WTC11 (cell line): Measurements from ENCODE around the gene ISCA1. TPM values are rescaled to one million over a fixed set of nuclear protein-coding genes. Genes with fewer than 3 reads are reported as not detected.
"Not testable (repeated sequence)": the region's sequence is repeated elsewhere in the genome, so short reads cannot be mapped to it uniquely, and the experiment has no call there.

Experiments used
- ATAC-seq: fragments of 200-7000 bp; cut with Tn5 transposase; 2 replicates; pipeline ENCODE4 v1.10.0; 2021; ENCODE audit warnings: mild to moderate bottlenecking, moderate library complexity
- CTCF ChIA-PET: fragments of 300-600 bp; sonication (Branson Sonifier 250); formaldehyde crosslinking; loops from one replicate; lab custom pipeline; 2021; ENCODE audit warnings: antibody characterized with exemption; lab: Charles Lee
- POLR2A ChIA-PET: fragments of 350-600 bp; sonication (Branson Sonifier 250); formaldehyde crosslinking; loops from one replicate; lab custom pipeline; 2021; ENCODE audit warnings: antibody characterized with exemption; lab: Charles Lee
- DNase-seq: peaks from one replicate; pipeline ENCODE4 v3.0.0; 2021; ENCODE audit warnings: low spot score
- H3K27ac Mint-ChIP-seq: 2 replicates; pipeline ENCODE4 v1.8.0; 2021; ENCODE audit warnings: mixed read lengths
- H3K27me3 Mint-ChIP-seq: 2 replicates; pipeline ENCODE4 v1.8.0; 2021; ENCODE audit warnings: low read depth, mild to moderate bottlenecking, moderate library complexity, mixed read lengths
- H3K36me3 Mint-ChIP-seq: 2 replicates; pipeline ENCODE4 v1.8.0; 2021; ENCODE audit warnings: mixed read lengths
- H3K4me1 Mint-ChIP-seq: 2 replicates; pipeline ENCODE4 v1.8.0; 2022; ENCODE audit warnings: mixed read lengths
- H3K4me3 Mint-ChIP-seq: 2 replicates; pipeline ENCODE4 v1.8.0; 2021; ENCODE audit warnings: mild to moderate bottlenecking, moderate library complexity, mixed read lengths
- H3K9me3 Mint-ChIP-seq: 2 replicates; pipeline ENCODE4 v1.8.0; 2021; ENCODE audit warnings: mixed read lengths
- FOXP1 ChIP-seq: sonication (generic); formaldehyde crosslinking; IDR thresholded peaks from 2 replicates; pipeline ENCODE4 v1.8.0; 2022; ENCODE audit warnings: missing genetic modification reagents, mild to moderate bottlenecking, moderate library complexity, borderline replicate concordance
- MXD4 ChIP-seq: fragments of 250-450 bp; sonication (Bioruptor Pico); IDR thresholded peaks from 2 replicates; pipeline ENCODE4 v1.8.0; 2021; ENCODE audit warnings: mild to moderate bottlenecking, moderate library complexity, borderline replicate concordance
- MYBL2 ChIP-seq: sonication (generic); formaldehyde crosslinking; IDR thresholded peaks from 2 replicates; pipeline ENCODE4 v1.8.1; 2023; ENCODE audit warnings: mild to moderate bottlenecking, moderate library complexity, missing genetic modification reagents
- NR1H2 ChIP-seq: sonication (generic); formaldehyde crosslinking; IDR thresholded peaks from 2 replicates; pipeline ENCODE4 v1.9.0; 2021; ENCODE audit warnings: mild to moderate bottlenecking, moderate library complexity, missing genetic modification reagents
- TEAD1 ChIP-seq: sonication (generic); formaldehyde crosslinking; IDR thresholded peaks from 2 replicates; pipeline ENCODE4 v1.8.0; 2022; ENCODE audit warnings: mild to moderate bottlenecking, missing genetic modification reagents
- ZBTB21 ChIP-seq: sonication (generic); formaldehyde crosslinking; IDR thresholded peaks from 2 replicates; pipeline ENCODE4 v1.8.1; 2023; ENCODE audit warnings: mild to moderate bottlenecking, missing genetic modification reagents, borderline replicate concordance
- ZNF281 ChIP-seq: sonication (generic); formaldehyde crosslinking; IDR thresholded peaks from 2 replicates; pipeline ENCODE4 v1.8.0; 2023; ENCODE audit warnings: mild to moderate bottlenecking, missing genetic modification reagents
- ZNF396 ChIP-seq: fragments of 250-450 bp; sonication (Bioruptor Pico); IDR thresholded peaks from 2 replicates; pipeline ENCODE4 v1.8.0; 2021; ENCODE audit warnings: mild to moderate bottlenecking, moderate library complexity, borderline replicate concordance
- ZSCAN18 ChIP-seq: fragments of 250-450 bp; sonication (Bioruptor Pico); IDR thresholded peaks from 2 replicates; pipeline ENCODE4 v2.1.2; 2022; ENCODE audit warnings: mild to moderate bottlenecking, moderate library complexity
- total RNA-seq: library from RNA; stranded (reverse); gene quantifications from 3 replicates; pipeline ENCODE4 v1.2.3, GENCODE V29; 2021
- TF ChIP-seq, protein P1 (sequence below): fragments of 250-450 bp; sonication (Bioruptor Pico); IDR thresholded peaks from 2 replicates; pipeline ENCODE4 v1.9.0; 2021; ENCODE audit warnings: mild to moderate bottlenecking, borderline replicate concordance
- TF ChIP-seq, protein P2 (sequence below): sonication (generic); formaldehyde crosslinking; IDR thresholded peaks from 2 replicates; pipeline ENCODE4 v1.8.1; 2022; ENCODE audit warnings: mild to moderate bottlenecking, moderate library complexity, missing genetic modification reagents
- TF ChIP-seq, protein P3 (sequence below): sonication (generic); formaldehyde crosslinking; IDR thresholded peaks from 2 replicates; pipeline ENCODE4 v1.8.1; 2023; ENCODE audit warnings: mild to moderate bottlenecking, missing genetic modification reagents, borderline replicate concordance

The ISCA1 gene
- total RNA-seq, 1 experiment from 2014 or later = 35.5 TPM

- TF ChIP-seq ZNF281 (CRISPR knock-in tag) (no peak), ZSCAN18 (CRISPR knock-in tag) (no peak), ZBTB21 (no peak)
- TF ChIP-seq, protein P1, sequence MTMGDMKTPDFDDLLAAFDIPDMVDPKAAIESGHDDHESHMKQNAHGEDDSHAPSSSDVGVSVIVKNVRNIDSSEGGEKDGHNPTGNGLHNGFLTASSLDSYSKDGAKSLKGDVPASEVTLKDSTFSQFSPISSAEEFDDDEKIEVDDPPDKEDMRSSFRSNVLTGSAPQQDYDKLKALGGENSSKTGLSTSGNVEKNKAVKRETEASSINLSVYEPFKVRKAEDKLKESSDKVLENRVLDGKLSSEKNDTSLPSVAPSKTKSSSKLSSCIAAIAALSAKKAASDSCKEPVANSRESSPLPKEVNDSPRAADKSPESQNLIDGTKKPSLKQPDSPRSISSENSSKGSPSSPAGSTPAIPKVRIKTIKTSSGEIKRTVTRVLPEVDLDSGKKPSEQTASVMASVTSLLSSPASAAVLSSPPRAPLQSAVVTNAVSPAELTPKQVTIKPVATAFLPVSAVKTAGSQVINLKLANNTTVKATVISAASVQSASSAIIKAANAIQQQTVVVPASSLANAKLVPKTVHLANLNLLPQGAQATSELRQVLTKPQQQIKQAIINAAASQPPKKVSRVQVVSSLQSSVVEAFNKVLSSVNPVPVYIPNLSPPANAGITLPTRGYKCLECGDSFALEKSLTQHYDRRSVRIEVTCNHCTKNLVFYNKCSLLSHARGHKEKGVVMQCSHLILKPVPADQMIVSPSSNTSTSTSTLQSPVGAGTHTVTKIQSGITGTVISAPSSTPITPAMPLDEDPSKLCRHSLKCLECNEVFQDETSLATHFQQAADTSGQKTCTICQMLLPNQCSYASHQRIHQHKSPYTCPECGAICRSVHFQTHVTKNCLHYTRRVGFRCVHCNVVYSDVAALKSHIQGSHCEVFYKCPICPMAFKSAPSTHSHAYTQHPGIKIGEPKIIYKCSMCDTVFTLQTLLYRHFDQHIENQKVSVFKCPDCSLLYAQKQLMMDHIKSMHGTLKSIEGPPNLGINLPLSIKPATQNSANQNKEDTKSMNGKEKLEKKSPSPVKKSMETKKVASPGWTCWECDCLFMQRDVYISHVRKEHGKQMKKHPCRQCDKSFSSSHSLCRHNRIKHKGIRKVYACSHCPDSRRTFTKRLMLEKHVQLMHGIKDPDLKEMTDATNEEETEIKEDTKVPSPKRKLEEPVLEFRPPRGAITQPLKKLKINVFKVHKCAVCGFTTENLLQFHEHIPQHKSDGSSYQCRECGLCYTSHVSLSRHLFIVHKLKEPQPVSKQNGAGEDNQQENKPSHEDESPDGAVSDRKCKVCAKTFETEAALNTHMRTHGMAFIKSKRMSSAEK = no peak
Observed at GRCh38 chr9:86321373-86321772, 39.0 kb upstream of the ISCA1 start (continued).

- Mint-ChIP-seq H3K27ac (no peak overlapping the region), H3K36me3 (peaks cover 69% of the 10 kb centered on the region), H3K9me3 (no peaks in the 10 kb centered on the region), H3K4me3 (no peak overlapping the region), H3K4me1 (no peaks in the 10 kb centered on the region), H3K27me3 (no peaks in the 10 kb centered on the region)
- ATAC-seq = no peak
- TF ChIP-seq, protein P2, sequence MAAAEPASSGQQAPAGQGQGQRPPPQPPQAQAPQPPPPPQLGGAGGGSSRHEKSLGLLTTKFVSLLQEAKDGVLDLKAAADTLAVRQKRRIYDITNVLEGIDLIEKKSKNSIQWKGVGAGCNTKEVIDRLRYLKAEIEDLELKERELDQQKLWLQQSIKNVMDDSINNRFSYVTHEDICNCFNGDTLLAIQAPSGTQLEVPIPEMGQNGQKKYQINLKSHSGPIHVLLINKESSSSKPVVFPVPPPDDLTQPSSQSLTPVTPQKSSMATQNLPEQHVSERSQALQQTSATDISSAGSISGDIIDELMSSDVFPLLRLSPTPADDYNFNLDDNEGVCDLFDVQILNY (CRISPR knock-in tag) = no peak
- no peak for TF ChIP-seq FOXP1 (CRISPR knock-in tag)
- no peak for TF ChIP-seq MXD4 (CRISPR knock-in tag)
- TF ChIP-seq, protein P3, sequence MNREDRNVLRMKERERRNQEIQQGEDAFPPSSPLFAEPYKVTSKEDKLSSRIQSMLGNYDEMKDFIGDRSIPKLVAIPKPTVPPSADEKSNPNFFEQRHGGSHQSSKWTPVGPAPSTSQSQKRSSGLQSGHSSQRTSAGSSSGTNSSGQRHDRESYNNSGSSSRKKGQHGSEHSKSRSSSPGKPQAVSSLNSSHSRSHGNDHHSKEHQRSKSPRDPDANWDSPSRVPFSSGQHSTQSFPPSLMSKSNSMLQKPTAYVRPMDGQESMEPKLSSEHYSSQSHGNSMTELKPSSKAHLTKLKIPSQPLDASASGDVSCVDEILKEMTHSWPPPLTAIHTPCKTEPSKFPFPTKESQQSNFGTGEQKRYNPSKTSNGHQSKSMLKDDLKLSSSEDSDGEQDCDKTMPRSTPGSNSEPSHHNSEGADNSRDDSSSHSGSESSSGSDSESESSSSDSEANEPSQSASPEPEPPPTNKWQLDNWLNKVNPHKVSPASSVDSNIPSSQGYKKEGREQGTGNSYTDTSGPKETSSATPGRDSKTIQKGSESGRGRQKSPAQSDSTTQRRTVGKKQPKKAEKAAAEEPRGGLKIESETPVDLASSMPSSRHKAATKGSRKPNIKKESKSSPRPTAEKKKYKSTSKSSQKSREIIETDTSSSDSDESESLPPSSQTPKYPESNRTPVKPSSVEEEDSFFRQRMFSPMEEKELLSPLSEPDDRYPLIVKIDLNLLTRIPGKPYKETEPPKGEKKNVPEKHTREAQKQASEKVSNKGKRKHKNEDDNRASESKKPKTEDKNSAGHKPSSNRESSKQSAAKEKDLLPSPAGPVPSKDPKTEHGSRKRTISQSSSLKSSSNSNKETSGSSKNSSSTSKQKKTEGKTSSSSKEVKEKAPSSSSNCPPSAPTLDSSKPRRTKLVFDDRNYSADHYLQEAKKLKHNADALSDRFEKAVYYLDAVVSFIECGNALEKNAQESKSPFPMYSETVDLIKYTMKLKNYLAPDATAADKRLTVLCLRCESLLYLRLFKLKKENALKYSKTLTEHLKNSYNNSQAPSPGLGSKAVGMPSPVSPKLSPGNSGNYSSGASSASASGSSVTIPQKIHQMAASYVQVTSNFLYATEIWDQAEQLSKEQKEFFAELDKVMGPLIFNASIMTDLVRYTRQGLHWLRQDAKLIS (CRISPR knock-in tag) = no peak
- no peak for TF ChIP-seq ZNF396 (CRISPR knock-in tag)
- CTCF ChIA-PET = no interaction called here
- no peak for DNase-seq
- POLR2A ChIA-PET = no interaction called here
Observed at GRCh38 chr9:86318187-86318586, 35.8 kb upstream of the ISCA1 start.

- H3K9me3 Mint-ChIP-seq = peaks cover 11% of the 10 kb centered on the region
- ChIA-PET POLR2A (no interaction called here), CTCF (interaction anchor here (0.5 kb wide), 1 partner anchor 1286 kb away, joined by 4 read pairs; no protein-coding TSS in a partner anchor)
- no peak for ATAC-seq
- H3K27me3 Mint-ChIP-seq = no peaks in the 10 kb centered on the region; the same call in 1 of the 2 replicates
- no peaks in the 10 kb centered on the region for H3K4me1 Mint-ChIP-seq
- peaks cover 71% of the 10 kb centered on the region for H3K36me3 Mint-ChIP-seq
- H3K27ac Mint-ChIP-seq = no peak overlapping the region
- H3K4me3 Mint-ChIP-seq = no peak overlapping the region
- no peak for TF ChIP-seq MYBL2 (CRISPR knock-in tag)
- no peak for TF ChIP-seq ZNF281 (CRISPR knock-in tag)
- no peak for TF ChIP-seq TEAD1 (CRISPR knock-in tag)
- no peak for TF ChIP-seq NR1H2 (CRISPR knock-in tag)
- TF ChIP-seq, all 79 proteins: peak for 0
- DNase-seq = no peak
Observed at GRCh38 chr9:86315078-86315477, 32.7 kb upstream of the ISCA1 start.

- H3K9me3 Mint-ChIP-seq = peaks cover 11% of the 10 kb centered on the region
- POLR2A ChIA-PET, CTCF ChIA-PET, H3K4me1 Mint-ChIP-seq, ATAC-seq, H3K27ac Mint-ChIP-seq, H3K4me3 Mint-ChIP-seq, H3K27me3 Mint-ChIP-seq, DNase-seq: not testable (repeated sequence)
- peaks cover 79% of the 10 kb centered on the region for H3K36me3 Mint-ChIP-seq
Observed at GRCh38 chr9:86312959-86313358, 30.6 kb upstream of the ISCA1 start.
